ENCODE results near the gene TMEM185B.
"Not testable (repeated sequence)": the region's sequence is repeated elsewhere in the genome, so short reads cannot be mapped to it uniquely, and the experiment has no call there.

The TMEM185B gene

GRCh38 chr2:120223034-120223912, at the start of gene TMEM185B:
Gene TMEM185B (minus strand): TSS chr2:120223400. CDS start chr2:120222976, 424 bp downstream.
- no peak for FAIRE-seq

- FAIRE-seq = no peak
Measured at GRCh38 chr2:120271711-120272379, 48.6 kb upstream of the TMEM185B start.

GRCh38 chr2:120269816-120270215, 46.6 kb upstream of the TMEM185B start:
- no peak for FAIRE-seq

- FAIRE-seq = no peak
Measured at GRCh38 chr2:120269076-120269744, 46.0 kb upstream of the TMEM185B start.

GRCh38 chr2:120267348-120267747, 44.1 kb upstream of the TMEM185B start:
- FAIRE-seq = no peak

GRCh38 chr2:120265006-120265405, 41.8 kb upstream of the TMEM185B start:
- FAIRE-seq = no peak

GRCh38 chr2:120262761-120263428, 39.7 kb upstream of the TMEM185B start:
- FAIRE-seq = no peak

- FAIRE-seq = no peak
Measured at GRCh38 chr2:120262150-120262549, 39.0 kb upstream of the TMEM185B start.

GRCh38 chr2:120261387-120262006, 38.3 kb upstream of the TMEM185B start:
- no peak for FAIRE-seq

- no peak for FAIRE-seq
Measured at GRCh38 chr2:120260736-120261135, 37.5 kb upstream of the TMEM185B start.

- not testable (repeated sequence) for FAIRE-seq
Measured at GRCh38 chr2:120259939-120260338, 36.7 kb upstream of the TMEM185B start.

- no peak for FAIRE-seq
Measured at GRCh38 chr2:120258196-120258595, 35.0 kb upstream of the TMEM185B start.

- no peak for FAIRE-seq
Measured at GRCh38 chr2:120257522-120257921, 34.3 kb upstream of the TMEM185B start.

GRCh38 chr2:120256651-120257000, 33.4 kb upstream of the TMEM185B start:
- FAIRE-seq = no peak

GRCh38 chr2:120255986-120256650, 32.9 kb upstream of the TMEM185B start:
- FAIRE-seq = no peak

GRCh38 chr2:120255071-120255470, 31.9 kb upstream of the TMEM185B start:
- no peak for FAIRE-seq

- FAIRE-seq = no peak
Measured at GRCh38 chr2:120254178-120254577, 31.0 kb upstream of the TMEM185B start.

- FAIRE-seq = no peak
Measured at GRCh38 chr2:120253021-120253882, 30.1 kb upstream of the TMEM185B start.

- FAIRE-seq = peak; percentile 92
Measured at GRCh38 chr2:120252225-120253020, 29.2 kb upstream of the TMEM185B start, which contains the start of gene RALB. Gene RALB (plus strand): TSS chr2:120252852. CDS start chr2:120278665, 25,813 bp downstream.

GRCh38 chr2:120251880-120252224, 28.7 kb upstream of the TMEM185B start:
- FAIRE-seq = no peak

Measured in endometrium (tissue), 2 donors.